RPMI7951 (cell line): Measurements from ENCODE around the gene PDHX. TPM values are rescaled to one million over a fixed set of nuclear protein-coding genes. Genes with fewer than 3 reads are reported as not detected.

Experiments used
- DNase-seq: peaks from one replicate; pipeline ENCODE4 v3.0.0-alpha.2; 2012; ENCODE audit warnings: low read depth
- total RNA-seq: library from RNA; depleted of rRNA; stranded (reverse); fragments of >200 nt; shearing (Covaris generic); gene quantifications from 2 replicates; pipeline ENCODE4 v1.2.3, GENCODE V29; 2014; rRNA removed

PDHX gene
- total RNA-seq, 1 experiment from 2014 or later, result 41.0 TPM

DNA sequence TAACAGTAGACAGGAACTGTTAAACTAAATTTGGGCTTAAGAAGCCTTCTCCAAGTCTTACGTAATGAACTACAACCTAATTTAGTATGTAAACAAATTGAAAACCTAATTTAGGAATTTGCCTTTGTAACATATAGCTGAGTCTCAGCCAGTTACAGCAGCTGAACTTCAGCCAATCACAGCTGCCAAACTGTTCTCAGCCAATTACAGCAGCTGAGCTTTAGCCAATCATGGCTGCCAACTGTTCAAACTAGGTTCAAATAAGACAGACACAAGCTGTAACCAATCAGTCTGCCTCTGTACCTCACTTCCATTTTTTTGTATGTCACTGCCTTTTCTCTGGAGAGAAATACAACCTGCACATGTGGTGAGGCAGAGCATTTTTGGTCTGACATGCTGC lies 127.5 kb downstream of the PDHX start:
- DNase-seq, result no peak

DNA sequence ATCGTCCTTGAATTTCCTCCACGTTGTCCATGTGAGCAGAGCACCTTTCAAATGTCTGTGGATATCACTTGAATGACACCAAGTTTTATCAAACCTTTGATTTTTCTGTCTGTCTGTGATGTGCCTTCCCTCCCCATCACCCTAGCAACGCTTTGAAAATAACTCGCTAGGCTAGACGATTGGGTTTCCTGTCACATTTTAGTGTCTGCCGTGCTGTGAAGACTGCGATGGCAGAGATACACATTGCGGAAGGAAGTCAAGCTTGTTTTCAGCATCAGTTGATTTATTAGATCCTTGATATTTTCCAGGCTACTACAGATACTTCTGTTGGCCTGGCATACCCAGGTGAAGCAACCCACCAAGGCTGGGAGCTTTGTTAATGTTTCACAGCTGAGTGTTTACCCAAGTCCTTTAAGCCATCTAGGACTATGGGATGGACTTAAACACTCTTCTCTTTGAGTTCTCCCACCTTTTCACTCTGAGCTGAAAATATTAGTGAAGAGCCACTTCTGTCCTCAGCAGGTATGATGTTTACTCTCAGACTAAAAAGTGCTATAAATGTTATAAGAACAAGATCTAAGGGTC lies 128.9 kb downstream of the PDHX start:
- no peak for DNase-seq

Other genes starting within 250 kb of the PDHX start
- 40.3 and 48.1 TPM in 2 replicates for gene APIP, start 239 bp upstream of the PDHX start, total RNA-seq
- gene CD44, start 222.6 kb downstream of the PDHX start, total RNA-seq, result 241 and 316 TPM in 2 replicates